ENCODE measurements around the gene POU6F2. TPM values are rescaled to one million over a fixed set of nuclear protein-coding genes. Genes with fewer than 3 reads are reported as not detected.

Gene POU6F2
- total RNA-seq, 1 donor from 2014 or later, result not detected

- TF ChIP-seq CTCF (IDR thresholded peaks at IDR 0.05; ENCODE audit: insufficient read depth, low read length, severe bottlenecking), result no peak
- FAIRE-seq (no peak), DNase-seq (ENCODE audit: low read depth) (no peak)
- no peaks in the 10 kb centered on the region for H3K27me3 ChIP-seq (ENCODE audit: control insufficient read depth, insufficient read depth, low read length)
- no peaks in the 10 kb centered on the region for H3K36me3 ChIP-seq (ENCODE audit: control insufficient read depth, insufficient read depth, low read length)
- H3K4me3 ChIP-seq (ENCODE audit: low read depth, low read length), result no peak overlapping the region
Observed at GRCh38 chr7:39383136-39383535, 405.4 kb downstream of the POU6F2 start.

- H3K36me3 ChIP-seq (ENCODE audit: control insufficient read depth, insufficient read depth, low read length), result no peaks in the 10 kb centered on the region
- H3K27me3 ChIP-seq (ENCODE audit: control insufficient read depth, insufficient read depth, low read length), result no peaks in the 10 kb centered on the region
- FAIRE-seq (no peak), DNase-seq (ENCODE audit: low read depth) (no peak)
- TF ChIP-seq CTCF (IDR thresholded peaks at IDR 0.05; ENCODE audit: insufficient read depth, low read length, severe bottlenecking), result no peak
- H3K4me3 ChIP-seq (ENCODE audit: low read depth, low read length), result no peak overlapping the region
Observed at GRCh38 chr7:39384386-39384785, 406.7 kb downstream of the POU6F2 start.

- no peak for DNase-seq (ENCODE audit: low read depth)
- Histone ChIP-seq H3K4me3 (ENCODE audit: low read depth, low read length) (no peak overlapping the region), H3K36me3 (ENCODE audit: control insufficient read depth, insufficient read depth, low read length) (no peaks in the 10 kb centered on the region), H3K27me3 (ENCODE audit: control insufficient read depth, insufficient read depth, low read length) (no peaks in the 10 kb centered on the region)
- TF ChIP-seq CTCF (IDR thresholded peaks at IDR 0.05; ENCODE audit: insufficient read depth, low read length, severe bottlenecking), result no peak
- FAIRE-seq, result no peak
Observed at GRCh38 chr7:39386718-39387117, 409.0 kb downstream of the POU6F2 start.

GRCh38 chr7:39392151-39392550 lies 414.4 kb downstream of the POU6F2 start:
- no peak for TF ChIP-seq CTCF (IDR thresholded peaks at IDR 0.05; ENCODE audit: insufficient read depth, low read length, severe bottlenecking)
- FAIRE-seq, result no peak
- DNase-seq (ENCODE audit: low read depth), result no peak
- H3K4me3 ChIP-seq (ENCODE audit: low read depth, low read length), result no peak overlapping the region
- H3K27me3 ChIP-seq (ENCODE audit: control insufficient read depth, insufficient read depth, low read length), result no peaks in the 10 kb centered on the region
- H3K36me3 ChIP-seq (ENCODE audit: control insufficient read depth, insufficient read depth, low read length), result no peaks in the 10 kb centered on the region

GRCh38 chr7:39394105-39394680 lies 416.5 kb downstream of the POU6F2 start:
- H3K36me3 ChIP-seq (ENCODE audit: control insufficient read depth, insufficient read depth, low read length), result no peaks in the 10 kb centered on the region
- TF ChIP-seq CTCF (IDR thresholded peaks at IDR 0.05; ENCODE audit: insufficient read depth, low read length, severe bottlenecking), result no peak
- no peak overlapping the region for H3K4me3 ChIP-seq (ENCODE audit: low read depth, low read length)
- FAIRE-seq, result no peak
- DNase-seq (ENCODE audit: low read depth), result no peak
- no peaks in the 10 kb centered on the region for H3K27me3 ChIP-seq (ENCODE audit: control insufficient read depth, insufficient read depth, low read length)

GRCh38 chr7:39399458-39399857 lies 421.7 kb downstream of the POU6F2 start:
- no peak for TF ChIP-seq CTCF (IDR thresholded peaks at IDR 0.05; ENCODE audit: insufficient read depth, low read length, severe bottlenecking)
- no peak for FAIRE-seq
- Histone ChIP-seq H3K4me3 (ENCODE audit: low read depth, low read length) (no peak overlapping the region), H3K36me3 (ENCODE audit: control insufficient read depth, insufficient read depth, low read length) (no peaks in the 10 kb centered on the region), H3K27me3 (ENCODE audit: control insufficient read depth, insufficient read depth, low read length) (no peaks in the 10 kb centered on the region)
- DNase-seq (ENCODE audit: low read depth), result no peak

Data from bronchial epithelial cell (primary cell).